OCI-LY1 (cell line): ENCODE results near the gene ADGRG3.

ENCODE experiments used
- H2AFZ ChIP-seq: fragments of 200-600 bp; sonication (generic), shearing (Covaris generic); 2 replicates; pipeline ENCODE4 v1.6.0; 2014; ENCODE audit warnings: antibody characterized with exemption, mild to moderate bottlenecking, low read length
- H3F3A ChIP-seq: fragments of 200-600 bp; sonication (generic), shearing (Covaris generic); 2 replicates; pipeline ENCODE4 v1.6.0; 2014; ENCODE audit warnings: mild to moderate bottlenecking, antibody characterized with exemption, low read length, moderate library complexity; ENCODE audit not compliant: insufficient read depth
- H3K27ac ChIP-seq: fragments of 200-600 bp; sonication (generic); 2 replicates; pipeline ENCODE4 v1.5.1; 2014; ENCODE audit warnings: low read length, mixed run types, mild to moderate bottlenecking, low read depth; ENCODE audit not compliant: poor library complexity, severe bottlenecking
- H3K27me3 ChIP-seq: fragments of 200-600 bp; sonication (generic); 2 replicates; pipeline ENCODE4 v1.6.0; 2014; ENCODE audit warnings: antibody characterized with exemption, mild to moderate bottlenecking, low read length, moderate library complexity; ENCODE audit not compliant: insufficient read depth
- H3K36me3 ChIP-seq: fragments of 200-600 bp; sonication (generic); 2 replicates; pipeline ENCODE4 v1.6.1; 2014; ENCODE audit warnings: mild to moderate bottlenecking, antibody characterized with exemption, low read length, moderate library complexity, mixed read lengths; ENCODE audit not compliant: insufficient read depth
- H3K4me1 ChIP-seq: fragments of 200-600 bp; sonication (generic); 2 replicates; pipeline ENCODE4 v1.5.1; 2014; ENCODE audit warnings: mild to moderate bottlenecking, low read length, moderate library complexity; ENCODE audit not compliant: insufficient read depth, severe bottlenecking
- H3K4me2 ChIP-seq: fragments of 200-600 bp; sonication (generic), shearing (Covaris generic); 2 replicates; pipeline ENCODE4 v1.6.1; 2014; ENCODE audit warnings: low read length
- H3K4me3 ChIP-seq: fragments of 200-600 bp; sonication (generic); 2 replicates; pipeline ENCODE4 v1.5.1; 2014; ENCODE audit warnings: low read length, low read depth, mild to moderate bottlenecking, mixed read lengths; ENCODE audit not compliant: poor library complexity, severe bottlenecking
- H3K79me2 ChIP-seq: fragments of 200-600 bp; shearing (Covaris generic); 2 replicates; pipeline ENCODE4 v1.6.1; 2016; ENCODE audit warnings: mixed run types, low read length, mixed read lengths; ENCODE audit not compliant: insufficient read depth
- H3K9ac ChIP-seq: fragments of 200-600 bp; sonication (generic), shearing (Covaris generic); 2 replicates; pipeline ENCODE4 v1.6.1; 2014; ENCODE audit warnings: mild to moderate bottlenecking, low read length, mixed read lengths
- H3K9me2 ChIP-seq: fragments of 200-600 bp; sonication (generic), shearing (Covaris generic); 2 replicates; pipeline ENCODE4 v1.6.1; 2014; ENCODE audit warnings: low read depth, mild to moderate bottlenecking, low read length, mixed read lengths
- H3K9me3 ChIP-seq: fragments of 200-600 bp; shearing (Covaris generic); 2 replicates; pipeline ENCODE4 v1.6.1; 2014; ENCODE audit warnings: low read length, mixed read lengths
- H4K20me1 ChIP-seq: fragments of 200-600 bp; sonication (generic), shearing (Covaris generic); 2 replicates; pipeline ENCODE4 v1.6.0; 2016; ENCODE audit warnings: mild to moderate bottlenecking, low read length; ENCODE audit not compliant: insufficient read depth
- EZH2 ChIP-seq: fragments of 200-600 bp; sonication (generic), shearing (Covaris generic); IDR thresholded peaks from 2 replicates; pipeline ENCODE4 v1.8.0; 2017; ENCODE audit warnings: borderline replicate concordance, mixed run types, mild to moderate bottlenecking, antibody characterized with exemption, low read length, moderate library complexity, mixed read lengths
- TF ChIP-seq, protein P1 (sequence below): fragments of 200-600 bp; sonication (generic), shearing (Covaris generic); IDR thresholded peaks from 2 replicates; pipeline ENCODE4 v1.5.1; 2017; ENCODE audit warnings: mild to moderate bottlenecking, antibody characterized with exemption, low read length, moderate library complexity, mixed read lengths

ADGRG3 gene

DNA sequence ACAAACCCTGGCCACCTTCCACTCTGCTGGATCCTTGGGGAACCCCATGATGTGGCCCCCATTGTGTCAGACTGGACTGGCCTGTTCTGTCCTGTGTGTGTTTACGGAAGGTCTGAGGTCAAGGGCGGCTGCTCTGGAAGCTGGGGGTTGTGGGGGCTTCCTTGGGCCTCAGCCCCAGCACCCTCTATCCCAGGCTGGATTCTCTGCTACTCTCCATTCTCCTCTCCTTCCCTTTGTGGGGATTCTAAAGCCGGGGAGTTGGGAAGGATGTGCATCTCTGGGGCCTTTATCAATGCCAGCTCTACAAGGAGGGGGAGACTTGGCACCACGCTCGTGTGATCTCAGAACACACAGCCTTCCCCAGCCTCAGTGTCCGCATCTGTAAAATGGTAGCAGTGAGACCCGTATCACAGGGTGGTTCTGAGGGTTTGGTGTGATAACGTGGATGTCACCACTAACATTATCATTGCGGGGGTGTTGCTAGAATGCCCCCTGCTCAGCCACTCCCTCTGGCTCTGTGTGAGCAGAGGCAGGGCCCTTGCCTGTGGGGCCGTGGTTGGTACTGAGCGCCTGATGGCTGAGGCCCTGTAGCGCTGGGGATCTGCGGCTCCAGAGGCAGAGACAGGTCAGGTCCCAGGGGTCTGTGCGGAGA, 21.6 kb upstream of the ADGRG3 start:
- Histone ChIP-seq H3F3A (no peaks in the 10 kb centered on the region), H3K9ac (no peak overlapping the region), H3K27me3 (0 out of 2 replicates have a peak, but pooled peaks cover 6% of the 10 kb centered on the region), H3K9me3 (no peaks in the 10 kb centered on the region), H3K4me2 (no peak overlapping the region), H3K79me2 (no peaks in the 10 kb centered on the region), H3K9me2 (no peaks in the 10 kb centered on the region), H4K20me1 (no peaks in the 10 kb centered on the region), H3K27ac (no peak overlapping the region), H3K4me1 (no peaks in the 10 kb centered on the region), H2AFZ (no peak overlapping the region), H3K4me3 (no peak overlapping the region), H3K36me3 (no peaks in the 10 kb centered on the region)
- TF ChIP-seq, protein P1, sequence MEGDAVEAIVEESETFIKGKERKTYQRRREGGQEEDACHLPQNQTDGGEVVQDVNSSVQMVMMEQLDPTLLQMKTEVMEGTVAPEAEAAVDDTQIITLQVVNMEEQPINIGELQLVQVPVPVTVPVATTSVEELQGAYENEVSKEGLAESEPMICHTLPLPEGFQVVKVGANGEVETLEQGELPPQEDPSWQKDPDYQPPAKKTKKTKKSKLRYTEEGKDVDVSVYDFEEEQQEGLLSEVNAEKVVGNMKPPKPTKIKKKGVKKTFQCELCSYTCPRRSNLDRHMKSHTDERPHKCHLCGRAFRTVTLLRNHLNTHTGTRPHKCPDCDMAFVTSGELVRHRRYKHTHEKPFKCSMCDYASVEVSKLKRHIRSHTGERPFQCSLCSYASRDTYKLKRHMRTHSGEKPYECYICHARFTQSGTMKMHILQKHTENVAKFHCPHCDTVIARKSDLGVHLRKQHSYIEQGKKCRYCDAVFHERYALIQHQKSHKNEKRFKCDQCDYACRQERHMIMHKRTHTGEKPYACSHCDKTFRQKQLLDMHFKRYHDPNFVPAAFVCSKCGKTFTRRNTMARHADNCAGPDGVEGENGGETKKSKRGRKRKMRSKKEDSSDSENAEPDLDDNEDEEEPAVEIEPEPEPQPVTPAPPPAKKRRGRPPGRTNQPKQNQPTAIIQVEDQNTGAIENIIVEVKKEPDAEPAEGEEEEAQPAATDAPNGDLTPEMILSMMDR: no peak
- TF ChIP-seq EZH2: no peak

DNA sequence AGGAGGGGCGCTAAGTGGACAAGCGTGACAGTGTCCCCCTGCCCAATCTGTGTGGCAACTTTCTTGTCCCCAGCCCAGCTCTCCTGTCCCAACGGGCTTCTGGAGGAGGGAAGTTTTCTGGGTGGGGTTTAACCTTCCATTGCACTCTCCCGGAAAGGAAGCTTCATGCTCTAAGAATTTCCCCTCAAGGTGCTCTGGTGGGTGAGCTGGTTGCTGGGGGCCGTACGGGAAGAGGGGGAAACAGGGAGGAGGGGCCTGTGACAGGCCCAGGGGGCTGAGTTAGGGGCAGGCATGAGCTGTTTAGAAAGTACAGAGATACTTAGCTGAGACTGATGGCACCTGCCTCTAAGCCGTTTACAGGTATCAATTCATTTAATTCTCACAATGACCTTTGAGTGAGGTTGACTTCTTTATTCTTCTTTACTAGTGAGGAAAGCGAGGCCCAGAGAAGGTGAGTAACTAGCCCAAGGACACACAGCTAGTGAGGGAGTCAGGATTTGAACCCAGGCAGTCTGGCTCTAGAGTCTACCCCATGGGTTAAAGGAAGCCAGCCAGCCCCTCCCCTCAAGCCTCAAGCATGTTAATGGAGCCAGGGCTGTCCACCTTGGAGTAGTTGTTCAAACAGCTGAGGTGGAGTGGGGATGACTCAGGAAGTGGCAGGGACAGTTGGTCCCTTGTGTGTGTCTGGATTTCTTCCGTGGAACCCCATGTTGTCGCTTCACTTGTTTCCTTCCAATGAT, 20.8 kb upstream of the ADGRG3 start:
- H3K36me3 ChIP-seq: no peaks in the 10 kb centered on the region
- H3K9me3 ChIP-seq: no peaks in the 10 kb centered on the region
- no peak overlapping the region for H3K9ac ChIP-seq
- no peak overlapping the region for H3K27ac ChIP-seq
- no peak overlapping the region for H2AFZ ChIP-seq
- H3K4me1 ChIP-seq: no peaks in the 10 kb centered on the region
- no peak overlapping the region for H3K4me3 ChIP-seq
- TF ChIP-seq, protein P1: no peak
- TF ChIP-seq EZH2: no peak
- 0 out of 2 replicates have a peak, but pooled peaks cover 3% of the 10 kb centered on the region for H3K27me3 ChIP-seq
- no peak overlapping the region for H3K4me2 ChIP-seq
- no peaks in the 10 kb centered on the region for H4K20me1 ChIP-seq
- H3K79me2 ChIP-seq: no peaks in the 10 kb centered on the region
- no peaks in the 10 kb centered on the region for H3K9me2 ChIP-seq
- no peaks in the 10 kb centered on the region for H3F3A ChIP-seq

DNA sequence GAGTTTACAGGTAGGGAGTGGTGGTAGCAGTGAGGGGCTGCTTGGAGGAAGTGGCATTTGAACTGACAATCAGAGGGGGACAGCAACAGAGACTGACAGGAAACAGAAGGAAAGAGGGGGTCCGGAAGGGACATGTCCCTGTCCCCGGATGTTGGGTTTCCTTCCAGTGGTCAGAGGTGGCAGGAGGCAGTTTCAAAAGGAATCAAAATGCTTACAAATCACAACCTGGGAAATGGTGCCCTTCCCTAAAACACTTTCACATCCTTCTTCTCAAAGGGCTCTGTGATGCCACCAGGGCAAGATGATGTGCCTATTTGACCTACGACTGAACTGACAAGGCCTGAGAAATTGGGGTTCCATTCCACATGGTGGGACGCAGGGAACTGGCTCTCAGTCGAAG, 20.0 kb upstream of the ADGRG3 start:
- H3K27me3 ChIP-seq: 0 out of 2 replicates have a peak, but pooled peaks cover 3% of the 10 kb centered on the region
- no peak overlapping the region for H3K9ac ChIP-seq
- H3F3A ChIP-seq: no peaks in the 10 kb centered on the region
- H3K4me1 ChIP-seq: no peaks in the 10 kb centered on the region
- H3K4me2 ChIP-seq: no peak overlapping the region
- H2AFZ ChIP-seq: no peak overlapping the region
- H3K9me3 ChIP-seq: no peaks in the 10 kb centered on the region
- no peaks in the 10 kb centered on the region for H4K20me1 ChIP-seq
- H3K27ac ChIP-seq: no peak overlapping the region
- H3K79me2 ChIP-seq: no peaks in the 10 kb centered on the region
- no peaks in the 10 kb centered on the region for H3K9me2 ChIP-seq
- H3K4me3 ChIP-seq: no peak overlapping the region
- H3K36me3 ChIP-seq: no peaks in the 10 kb centered on the region
- no peak for TF ChIP-seq EZH2
- TF ChIP-seq, protein P1: no peak
